ELF-1 (cell line): ENCODE results near the gene PLPP2.
"Not testable (repeated sequence)": the region's sequence is repeated elsewhere in the genome, so short reads cannot be mapped to it uniquely, and the experiment has no call there.

Source experiments
- DNase-seq: peaks from one replicate; pipeline ENCODE4 v3.0.0-alpha.2; 2016; ENCODE audit warnings: low read depth, low spot score

PLPP2 gene

GRCh38 chr19:271856-272255 is 19.3 kb downstream of the PLPP2 start:
- no peak for DNase-seq

- not testable (repeated sequence) for DNase-seq
Measured at GRCh38 chr19:270766-271318, 20.4 kb downstream of the PLPP2 start.

- DNase-seq = no peak
Measured at GRCh38 chr19:269241-269640, 22.0 kb downstream of the PLPP2 start.

GRCh38 chr19:262125-262524 is 29.1 kb downstream of the PLPP2 start:
- DNase-seq = no peak

GRCh38 chr19:256804-257203 is 34.4 kb downstream of the PLPP2 start:
- not testable (repeated sequence) for DNase-seq

- DNase-seq = not testable (repeated sequence)
Measured at GRCh38 chr19:252421-253186, 38.6 kb downstream of the PLPP2 start.

GRCh38 chr19:246551-246950 is 44.7 kb downstream of the PLPP2 start:
- peak; percentile 97 for DNase-seq

- peak; percentile 5 for DNase-seq
Measured at GRCh38 chr19:245900-246299, 45.3 kb downstream of the PLPP2 start.

- no peak for DNase-seq
Measured at GRCh38 chr19:245457-245856, 45.7 kb downstream of the PLPP2 start.
